Measurements from ENCODE around the gene SLC9A4. TPM values are rescaled to one million over a fixed set of nuclear protein-coding genes. Genes with fewer than 3 reads are reported as not detected.
"Not testable (repeated sequence)": the region's sequence is repeated elsewhere in the genome, so short reads cannot be mapped to it uniquely, and the experiment has no call there.

Gene SLC9A4
- polyA plus RNA-seq, 1 experiment: not detected

DNA sequence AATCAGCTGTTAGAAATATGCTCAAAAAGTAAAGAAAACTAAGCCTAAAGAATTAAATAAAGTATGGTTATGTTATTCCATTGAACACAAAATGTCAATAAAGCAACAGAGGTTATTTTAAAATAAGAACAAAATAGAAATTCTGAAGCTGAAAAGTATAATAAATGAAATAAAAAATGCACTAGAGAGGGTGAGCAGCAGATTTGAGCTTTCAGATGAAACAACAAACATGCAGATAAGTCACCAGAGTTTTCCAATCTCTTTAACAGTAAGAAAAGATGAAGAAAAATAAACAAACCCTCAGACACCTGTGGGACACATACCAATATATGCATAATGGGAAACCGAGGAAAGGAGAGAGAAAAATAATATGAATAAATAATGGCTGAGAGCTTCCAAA lies 76.0 kb downstream of the SLC9A4 start:
- TF ChIP-seq, protein P1, sequence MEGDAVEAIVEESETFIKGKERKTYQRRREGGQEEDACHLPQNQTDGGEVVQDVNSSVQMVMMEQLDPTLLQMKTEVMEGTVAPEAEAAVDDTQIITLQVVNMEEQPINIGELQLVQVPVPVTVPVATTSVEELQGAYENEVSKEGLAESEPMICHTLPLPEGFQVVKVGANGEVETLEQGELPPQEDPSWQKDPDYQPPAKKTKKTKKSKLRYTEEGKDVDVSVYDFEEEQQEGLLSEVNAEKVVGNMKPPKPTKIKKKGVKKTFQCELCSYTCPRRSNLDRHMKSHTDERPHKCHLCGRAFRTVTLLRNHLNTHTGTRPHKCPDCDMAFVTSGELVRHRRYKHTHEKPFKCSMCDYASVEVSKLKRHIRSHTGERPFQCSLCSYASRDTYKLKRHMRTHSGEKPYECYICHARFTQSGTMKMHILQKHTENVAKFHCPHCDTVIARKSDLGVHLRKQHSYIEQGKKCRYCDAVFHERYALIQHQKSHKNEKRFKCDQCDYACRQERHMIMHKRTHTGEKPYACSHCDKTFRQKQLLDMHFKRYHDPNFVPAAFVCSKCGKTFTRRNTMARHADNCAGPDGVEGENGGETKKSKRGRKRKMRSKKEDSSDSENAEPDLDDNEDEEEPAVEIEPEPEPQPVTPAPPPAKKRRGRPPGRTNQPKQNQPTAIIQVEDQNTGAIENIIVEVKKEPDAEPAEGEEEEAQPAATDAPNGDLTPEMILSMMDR (IDR thresholded peaks at IDR 0.05; ENCODE audit: insufficient read depth, low read depth, low read length): no peak
- DNase-seq (ENCODE audit: low read depth): no peak
- POLR2A ChIA-PET: no interaction called here
- no peak overlapping the region for H3K4me3 ChIP-seq (ENCODE audit: low read depth, low read length)
- no peaks in the 10 kb centered on the region for H3K27me3 ChIP-seq (ENCODE audit: control insufficient read depth, insufficient read depth, low read length)
- CTCF ChIA-PET: no interaction called here
- H3K36me3 ChIP-seq (ENCODE audit: control insufficient read depth, insufficient read depth, low read length): no peaks in the 10 kb centered on the region

DNA sequence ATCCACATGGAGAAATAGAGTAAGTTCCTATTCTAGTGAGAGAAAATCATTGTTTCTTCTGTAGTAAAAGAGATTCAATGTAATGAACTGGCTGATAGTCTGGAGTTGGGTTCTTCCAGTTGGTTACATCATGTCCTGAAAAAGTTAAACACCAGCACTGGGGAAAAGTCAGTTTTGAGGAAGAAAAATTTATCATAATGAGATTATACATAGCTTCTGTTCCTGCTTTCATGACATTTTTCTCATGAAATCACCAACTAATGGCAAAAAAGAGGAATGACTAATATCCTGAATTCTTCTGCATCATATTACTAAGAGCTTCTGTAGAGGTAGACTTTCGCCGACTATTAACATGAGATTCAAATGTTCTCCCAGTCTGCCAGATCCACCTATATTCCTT lies 77.1 kb downstream of the SLC9A4 start:
- TF ChIP-seq, protein P1 (IDR thresholded peaks at IDR 0.05; ENCODE audit: insufficient read depth, low read depth, low read length): no peak
- ChIA-PET CTCF (no interaction called here), POLR2A (no interaction called here)
- no peak for DNase-seq (ENCODE audit: low read depth)
- H3K4me3 ChIP-seq (ENCODE audit: low read depth, low read length): no peak overlapping the region
- H3K36me3 ChIP-seq (ENCODE audit: control insufficient read depth, insufficient read depth, low read length): no peaks in the 10 kb centered on the region
- H3K27me3 ChIP-seq (ENCODE audit: control insufficient read depth, insufficient read depth, low read length): no peaks in the 10 kb centered on the region

DNA sequence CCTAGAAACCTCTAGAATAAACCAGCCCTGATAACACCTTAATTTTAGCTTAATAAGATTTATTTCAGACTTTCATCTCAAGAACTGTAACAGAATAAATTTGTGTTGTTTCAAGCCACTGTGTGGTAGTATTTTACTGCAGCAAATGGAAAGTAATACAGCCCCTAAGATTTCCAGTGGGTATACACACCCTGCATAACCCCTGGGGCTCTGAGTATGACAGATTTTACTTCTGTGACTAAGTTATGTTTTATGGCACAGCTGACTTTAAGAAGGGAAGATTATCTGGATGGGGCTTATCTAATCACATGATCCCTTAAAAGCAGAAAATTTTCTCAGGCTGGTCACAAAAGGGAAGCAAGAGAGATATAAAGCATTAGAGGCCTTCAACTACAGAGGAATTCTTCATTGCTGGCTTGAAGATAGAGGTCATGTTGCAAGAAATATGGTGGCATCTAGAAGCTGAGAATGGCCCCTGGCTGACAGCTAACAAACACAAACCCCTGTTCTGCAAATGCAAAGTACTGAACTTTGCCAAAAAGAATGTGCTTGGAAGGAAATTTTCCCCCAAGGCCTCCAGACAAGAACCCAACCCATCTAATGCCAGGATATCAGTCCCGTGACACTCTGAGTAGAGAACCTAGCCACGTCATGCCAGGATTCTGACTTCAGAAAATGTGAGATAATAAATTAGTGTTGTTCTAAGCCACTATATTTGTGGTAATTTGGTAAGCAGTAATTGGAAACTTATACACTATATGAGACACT lies 78.5 kb downstream of the SLC9A4 start:
- DNase-seq (ENCODE audit: low read depth): no peak
- Histone ChIP-seq H3K27me3 (ENCODE audit: control insufficient read depth, insufficient read depth, low read length) (no peaks in the 10 kb centered on the region), H3K4me3 (ENCODE audit: low read depth, low read length) (no peak overlapping the region), H3K36me3 (ENCODE audit: control insufficient read depth, insufficient read depth, low read length) (no peaks in the 10 kb centered on the region)
- CTCF ChIA-PET: no interaction called here
- POLR2A ChIA-PET: no interaction called here
- TF ChIP-seq, protein P1 (IDR thresholded peaks at IDR 0.05; ENCODE audit: insufficient read depth, low read depth, low read length): no peak

DNA sequence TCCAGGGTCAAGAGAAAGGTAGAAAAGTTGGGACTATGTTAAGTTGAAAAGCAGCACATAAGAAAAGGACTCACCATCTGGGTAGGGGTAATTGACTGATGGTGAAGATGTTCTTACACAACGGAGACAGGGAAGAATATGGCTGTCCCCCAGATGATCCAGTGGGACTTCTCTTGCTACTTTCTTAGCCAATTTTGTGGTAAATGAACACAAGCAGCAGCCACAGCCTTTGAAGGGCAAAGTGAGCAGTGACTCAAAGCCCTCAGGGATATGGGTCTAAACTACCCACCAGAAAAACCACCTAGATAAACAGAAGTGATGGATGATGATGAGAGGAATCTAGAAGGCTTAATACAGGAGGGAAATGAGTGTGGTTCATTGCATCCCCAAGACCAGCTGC lies 80.6 kb downstream of the SLC9A4 start:
- ChIA-PET POLR2A (no interaction called here), CTCF (no interaction called here)
- H3K27me3 ChIP-seq (ENCODE audit: control insufficient read depth, insufficient read depth, low read length): no peaks in the 10 kb centered on the region
- no peak for DNase-seq (ENCODE audit: low read depth)
- H3K36me3 ChIP-seq (ENCODE audit: control insufficient read depth, insufficient read depth, low read length): no peaks in the 10 kb centered on the region
- H3K4me3 ChIP-seq (ENCODE audit: low read depth, low read length): no peak overlapping the region
- TF ChIP-seq, protein P1 (IDR thresholded peaks at IDR 0.05; ENCODE audit: insufficient read depth, low read depth, low read length): no peak

DNA sequence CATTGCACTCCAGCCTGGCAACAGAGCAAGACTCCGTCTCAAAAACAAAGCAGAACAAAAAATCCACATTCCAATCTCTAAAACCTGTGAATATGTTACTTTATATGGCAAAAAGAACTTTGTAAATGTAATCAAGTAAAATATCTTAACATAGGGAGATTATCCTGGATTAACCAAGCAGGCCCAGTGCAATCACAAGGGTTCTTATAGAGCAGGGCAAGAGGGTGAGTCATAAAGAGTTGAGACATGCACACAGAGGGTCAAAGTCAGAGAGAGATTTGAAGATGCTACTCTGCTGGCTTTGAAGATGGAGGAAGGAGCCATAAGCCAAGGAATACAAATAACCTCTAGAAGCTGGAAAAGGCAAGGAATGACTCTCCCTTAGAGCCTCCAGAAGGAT lies 85.4 kb downstream of the SLC9A4 start:
- POLR2A ChIA-PET: no interaction called here

DNA sequence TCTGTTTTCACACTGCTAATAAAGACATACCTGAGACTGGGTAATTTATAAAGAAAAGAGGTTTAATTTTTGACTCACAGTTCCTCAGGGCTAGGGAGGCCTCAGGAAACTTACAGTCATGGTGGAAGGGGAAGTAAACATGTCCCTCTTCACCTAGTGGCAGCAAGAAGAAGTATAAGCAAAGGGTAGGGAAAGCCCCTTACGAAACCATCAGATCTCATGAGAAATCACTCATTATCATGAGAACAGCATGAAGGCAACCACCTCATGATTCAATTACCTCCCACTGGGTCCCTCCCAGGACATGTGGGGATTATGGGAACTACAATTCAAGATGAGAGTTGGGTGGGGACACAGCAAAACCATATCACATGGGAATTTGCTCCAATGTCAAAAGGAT lies 89.5 kb downstream of the SLC9A4 start:
- H3K4me3 ChIP-seq (ENCODE audit: low read depth, low read length); POLR2A ChIA-PET; H3K27me3 ChIP-seq (ENCODE audit: control insufficient read depth, insufficient read depth, low read length); H3K36me3 ChIP-seq (ENCODE audit: control insufficient read depth, insufficient read depth, low read length); DNase-seq (ENCODE audit: low read depth): not testable (repeated sequence)
- CTCF ChIA-PET: interaction anchor here (1.2 to 1.3 kb wide), 2 partner anchors 24 to 53 kb away, joined by 3 read pairs; no protein-coding TSS in a partner anchor

More for the DNA sequence above, 85.4 kb downstream of the SLC9A4 start:
- H3K36me3 ChIP-seq (ENCODE audit: control insufficient read depth, insufficient read depth, low read length): no peaks in the 10 kb centered on the region
- TF ChIP-seq, protein P1 (IDR thresholded peaks at IDR 0.05; ENCODE audit: insufficient read depth, low read depth, low read length): no peak
- CTCF ChIA-PET: interaction anchor here (0.6 kb wide), 1 partner anchor 86 kb away, joined by 3 read pairs; no protein-coding TSS in a partner anchor
- no peak overlapping the region for H3K4me3 ChIP-seq (ENCODE audit: low read depth, low read length)
- no peak for DNase-seq (ENCODE audit: low read depth)
- no peaks in the 10 kb centered on the region for H3K27me3 ChIP-seq (ENCODE audit: control insufficient read depth, insufficient read depth, low read length)
